Vagina (tissue), 1 donor: ENCODE measurements around the gene HSFX2. TPM values are rescaled to one million over a fixed set of nuclear protein-coding genes. Genes with fewer than 3 reads are reported as not detected.

Source experiments
- total RNA-seq: library from RNA; depleted of rRNA; stranded (reverse); fragments of >200 nt; gene quantifications from one replicate; pipeline ENCODE4 v1.2.3, GENCODE V29; 2016

Gene HSFX2
- total RNA-seq, 1 donor from 2014 or later = not detected

Other genes with a start within 250 kb of the HSFX2 start
- 66.0 TPM for gene IDS, start 90.0 kb downstream of the HSFX2 start, total RNA-seq
- gene EOLA1, start 54.3 kb downstream of the HSFX2 start, total RNA-seq = 9.8 TPM
- not detected for gene HSFX3, start 45.4 kb downstream of the HSFX2 start, total RNA-seq
- not detected for gene MAGEA9B, start 7.9 kb downstream of the HSFX2 start, total RNA-seq
- gene TMEM185A, start 36.5 kb upstream of the HSFX2 start, total RNA-seq = 15.5 TPM
- gene MAGEA11, start 116.7 kb upstream of the HSFX2 start, total RNA-seq = not detected
- gene HSFX1, start 178.8 kb upstream of the HSFX2 start, total RNA-seq = 1.2 TPM
- not detected for gene MAGEA9, start 186.6 kb upstream of the HSFX2 start, total RNA-seq